Activated naive CD4-positive, alpha-beta T cell treated with anti-CD3 and anti-CD28 coated beads for 36 hours (primary cell): ENCODE measurements around the gene RPL28. TPM values are rescaled to one million over a fixed set of nuclear protein-coding genes. Genes with fewer than 3 reads are reported as not detected.
"Not testable (repeated sequence)": the region's sequence is repeated elsewhere in the genome, so short reads cannot be mapped to it uniquely, and the experiment has no call there.

Source experiments
- CTCF ChIA-PET: fragments of 350-600 bp; sonication (Branson Sonifier 250); formaldehyde crosslinking; loops from one replicate; lab custom pipeline; 2021; ENCODE audit warnings: antibody characterized with exemption; lab: Charles Lee
- DNase-seq: peaks from one replicate; pipeline ENCODE4 v3.0.0-alpha.2; 2020
- H3K27ac Mint-ChIP-seq: one replicate; pipeline ENCODE4 v1.8.0; 2021; ENCODE audit warnings: mild to moderate bottlenecking, mixed read lengths
- H3K27me3 Mint-ChIP-seq: one replicate; pipeline ENCODE4 v1.8.0; 2021; ENCODE audit warnings: low read depth, mixed read lengths
- H3K36me3 Mint-ChIP-seq: one replicate; pipeline ENCODE4 v1.8.0; 2021; ENCODE audit warnings: low read depth, mixed read lengths
- H3K4me1 Mint-ChIP-seq: one replicate; pipeline ENCODE4 v1.8.0; 2021; ENCODE audit warnings: low read depth, mixed read lengths
- H3K4me3 Mint-ChIP-seq: one replicate; pipeline ENCODE4 v1.8.0; 2021; ENCODE audit warnings: mild to moderate bottlenecking, moderate library complexity, mixed read lengths
- H3K9me3 Mint-ChIP-seq: one replicate; pipeline ENCODE4 v1.8.0; 2021; ENCODE audit warnings: mixed read lengths
- intact Hi-C: fragments of 100-400 bp; cut with micrococcal nuclease; formaldehyde crosslinking; loops from one replicate; pipeline ENCODE4 v1.15.1; 2023
- total RNA-seq, 2 experiments: library from RNA; stranded (reverse); gene quantifications; one replicate each; pipeline ENCODE4 v1.2.3, GENCODE V29; 2021

The RPL28 gene
- total RNA-seq, 2 experiments from 2014 or later: 3,327 to 3,354 TPM

DNA sequence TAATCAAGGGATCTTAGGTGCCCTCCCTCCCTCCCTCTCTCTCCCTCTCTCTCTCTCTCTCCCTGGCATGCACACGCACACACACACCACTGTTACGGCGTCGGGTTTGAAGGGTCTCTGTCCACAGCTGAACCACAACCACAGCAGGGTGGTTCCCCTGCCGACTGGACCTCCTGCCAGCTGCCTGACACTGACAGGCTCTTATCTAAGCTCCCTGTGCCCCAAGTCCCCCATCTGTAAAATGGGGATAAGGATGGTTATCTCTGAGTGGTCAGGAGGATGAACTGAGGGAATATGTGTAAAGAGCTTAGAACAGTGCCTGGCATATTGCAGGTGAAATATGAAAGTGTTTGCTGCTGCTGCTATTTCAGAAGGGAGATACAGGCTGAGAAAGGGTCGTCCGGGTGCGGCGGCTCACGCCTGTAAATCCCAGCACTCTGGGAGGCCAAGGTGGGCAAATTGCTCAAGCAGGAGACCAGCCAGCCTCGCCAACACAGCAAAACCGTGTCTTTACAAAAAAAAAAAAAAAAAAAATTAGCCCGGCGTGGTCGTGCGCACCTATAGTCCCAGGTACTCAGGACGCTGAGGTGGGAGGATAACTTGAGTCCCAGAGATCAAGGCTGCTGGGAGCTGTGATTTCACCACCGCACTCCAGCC, 58.2 kb downstream of the RPL28 start:
- Mint-ChIP-seq H3K4me1 (peaks cover 18% of the 10 kb centered on the region), H3K36me3 (no peaks in the 10 kb centered on the region), H3K9me3 (no peaks in the 10 kb centered on the region), H3K27ac (no peak overlapping the region), H3K27me3 (peaks cover 54% of the 10 kb centered on the region), H3K4me3 (no peak overlapping the region)
- intact Hi-C loops: no loop called here
- CTCF ChIA-PET: interaction anchor here (0.6 to 1.3 kb wide), 2 partner anchors 16 to 23 kb away, joined by 3 to 4 read pairs; no protein-coding TSS in a partner anchor
- DNase-seq: no peak

DNA sequence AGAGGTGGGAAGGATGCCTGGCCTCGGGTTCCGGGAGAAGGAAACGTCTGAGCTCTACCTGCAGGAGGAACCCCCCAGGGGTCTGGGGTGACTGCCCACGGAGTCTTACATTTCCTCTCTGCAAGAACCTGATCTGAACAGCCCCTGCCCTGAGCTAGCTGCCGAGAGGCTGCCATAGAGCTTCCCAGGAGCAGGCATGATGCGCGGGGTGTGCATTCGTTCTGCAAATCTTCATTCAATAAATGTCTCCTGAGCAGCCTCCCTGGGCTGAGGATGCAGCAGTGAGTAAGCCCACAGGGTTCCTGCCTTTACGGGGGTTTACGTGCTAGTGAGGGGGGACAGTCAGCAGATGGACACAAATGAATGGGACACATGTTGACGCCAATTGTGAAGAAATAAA, 58.9 kb downstream of the RPL28 start:
- H3K27me3 Mint-ChIP-seq: peaks cover 47% of the 10 kb centered on the region
- H3K27ac Mint-ChIP-seq: no peak overlapping the region
- H3K4me3 Mint-ChIP-seq: no peak overlapping the region
- no peak for DNase-seq
- CTCF ChIA-PET: interaction anchor here (1.0 kb wide), 1 partner anchor 59 kb away, joined by 4 read pairs; no protein-coding TSS in a partner anchor
- intact Hi-C loops: no loop called here
- H3K36me3 Mint-ChIP-seq: no peaks in the 10 kb centered on the region
- H3K9me3 Mint-ChIP-seq: no peaks in the 10 kb centered on the region
- H3K4me1 Mint-ChIP-seq: peaks cover 18% of the 10 kb centered on the region

DNA sequence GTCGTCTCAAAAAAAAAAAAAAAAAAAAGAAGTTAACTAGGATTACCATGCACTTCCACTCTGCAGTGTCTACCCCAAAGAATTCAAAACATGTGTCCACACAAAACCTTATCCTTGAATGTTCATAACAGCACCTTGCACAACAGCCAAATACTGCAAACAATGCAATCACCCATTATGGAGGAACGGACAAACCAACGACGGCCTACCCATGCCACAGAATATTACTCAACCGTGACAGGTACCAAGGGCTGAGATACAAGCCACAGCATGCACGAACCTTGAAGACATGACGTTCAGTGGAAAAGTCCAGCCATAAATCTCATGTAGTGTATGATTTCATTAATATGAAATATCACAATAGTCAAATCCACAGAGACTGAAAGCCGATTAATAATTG, 60.3 kb downstream of the RPL28 start:
- Mint-ChIP-seq H3K27ac (no peak overlapping the region), H3K36me3 (no peaks in the 10 kb centered on the region), H3K4me3 (no peak overlapping the region), H3K9me3 (no peaks in the 10 kb centered on the region), H3K4me1 (peaks cover 19% of the 10 kb centered on the region), H3K27me3 (peaks cover 47% of the 10 kb centered on the region)
- CTCF ChIA-PET: no interaction called here
- intact Hi-C loops: no loop called here
- no peak for DNase-seq

DNA sequence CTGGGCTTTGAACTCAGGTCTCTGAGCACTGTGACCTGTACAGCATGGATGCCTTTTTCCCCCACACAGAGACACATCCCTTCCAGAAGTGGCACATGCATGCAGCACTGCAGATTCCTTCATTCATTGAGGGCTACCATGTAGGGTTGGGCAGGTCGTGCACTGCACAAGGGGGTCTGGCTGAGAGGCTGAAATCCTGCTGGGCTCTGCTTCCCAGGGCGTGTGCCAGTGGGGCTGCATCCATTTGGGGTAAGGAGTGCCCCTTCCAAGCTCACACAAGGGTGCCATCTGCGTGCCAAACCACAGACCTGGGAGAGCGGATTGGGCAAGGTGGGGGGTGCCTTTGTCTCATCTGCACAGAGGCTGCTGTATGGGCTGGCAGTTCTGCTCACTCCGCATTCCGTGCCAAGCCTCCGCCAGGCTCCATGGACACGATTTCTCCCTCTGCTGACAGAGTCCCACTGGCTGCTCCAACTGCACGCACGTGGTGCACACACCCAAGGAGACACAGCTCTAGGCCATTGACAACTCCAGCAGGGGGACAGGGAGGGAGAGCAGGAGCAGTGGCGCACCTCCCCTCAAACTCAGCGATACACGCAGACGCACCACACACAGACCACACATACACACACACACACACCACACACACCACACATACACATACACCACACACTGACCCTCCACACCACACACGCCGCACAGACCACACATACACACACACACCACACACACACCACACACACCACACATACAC, 61.9 kb downstream of the RPL28 start:
- H3K9me3 Mint-ChIP-seq: no peaks in the 10 kb centered on the region
- H3K4me3 Mint-ChIP-seq: no peak overlapping the region
- DNase-seq: no peak

DNA sequence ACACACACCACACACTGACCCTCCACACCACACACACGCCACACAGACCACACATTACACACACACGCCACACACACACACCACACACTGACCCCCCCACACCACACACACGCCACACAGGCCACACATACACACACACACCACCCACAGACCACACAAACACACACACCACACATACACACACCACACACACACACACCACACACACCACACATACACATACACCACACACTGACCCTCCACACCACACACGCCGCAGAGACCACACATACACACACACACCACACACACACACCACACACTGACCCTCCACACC, 62.4 kb downstream of the RPL28 start:
- Mint-ChIP-seq H3K27me3 (peaks cover 42% of the 10 kb centered on the region), H3K4me1 (peaks cover 11% of the 10 kb centered on the region)
- H3K4me3 Mint-ChIP-seq, H3K36me3 Mint-ChIP-seq, intact Hi-C loops, DNase-seq, H3K27ac Mint-ChIP-seq, H3K9me3 Mint-ChIP-seq, CTCF ChIA-PET: not testable (repeated sequence)

More for the DNA sequence above, 61.9 kb downstream of the RPL28 start:
- intact Hi-C loops: no loop called here
- Mint-ChIP-seq H3K36me3 (no peaks in the 10 kb centered on the region), H3K27me3 (peaks cover 45% of the 10 kb centered on the region), H3K4me1 (peaks cover 13% of the 10 kb centered on the region), H3K27ac (no peak overlapping the region)
- CTCF ChIA-PET: no interaction called here

DNA sequence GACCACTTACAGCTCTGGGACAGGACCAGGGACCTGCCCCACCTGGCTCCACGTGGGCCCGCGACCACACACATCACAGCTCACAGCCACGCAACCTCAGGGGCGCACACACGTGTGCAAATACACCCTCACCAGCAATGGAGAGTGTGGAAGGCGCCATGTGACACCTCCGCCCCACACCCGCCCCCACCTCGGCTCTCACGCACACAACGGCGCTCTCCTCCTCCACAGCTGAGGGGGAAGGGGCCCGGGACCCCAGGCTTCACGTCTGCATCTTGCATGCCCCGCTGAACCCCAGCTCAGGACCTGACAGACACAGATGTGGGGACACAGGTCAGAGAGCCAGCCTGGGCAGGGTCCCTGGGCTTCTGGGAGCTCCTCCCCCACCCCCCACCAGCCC, 63.7 kb downstream of the RPL28 start:
- no peak overlapping the region for H3K4me3 Mint-ChIP-seq
- CTCF ChIA-PET: no interaction called here
- intact Hi-C loops: no loop called here
- peaks cover 39% of the 10 kb centered on the region for H3K27me3 Mint-ChIP-seq
- H3K4me1 Mint-ChIP-seq: peaks cover 12% of the 10 kb centered on the region
- no peak overlapping the region for H3K27ac Mint-ChIP-seq
- H3K36me3 Mint-ChIP-seq: peaks cover 9% of the 10 kb centered on the region
- no peak for DNase-seq
- no peaks in the 10 kb centered on the region for H3K9me3 Mint-ChIP-seq

DNA sequence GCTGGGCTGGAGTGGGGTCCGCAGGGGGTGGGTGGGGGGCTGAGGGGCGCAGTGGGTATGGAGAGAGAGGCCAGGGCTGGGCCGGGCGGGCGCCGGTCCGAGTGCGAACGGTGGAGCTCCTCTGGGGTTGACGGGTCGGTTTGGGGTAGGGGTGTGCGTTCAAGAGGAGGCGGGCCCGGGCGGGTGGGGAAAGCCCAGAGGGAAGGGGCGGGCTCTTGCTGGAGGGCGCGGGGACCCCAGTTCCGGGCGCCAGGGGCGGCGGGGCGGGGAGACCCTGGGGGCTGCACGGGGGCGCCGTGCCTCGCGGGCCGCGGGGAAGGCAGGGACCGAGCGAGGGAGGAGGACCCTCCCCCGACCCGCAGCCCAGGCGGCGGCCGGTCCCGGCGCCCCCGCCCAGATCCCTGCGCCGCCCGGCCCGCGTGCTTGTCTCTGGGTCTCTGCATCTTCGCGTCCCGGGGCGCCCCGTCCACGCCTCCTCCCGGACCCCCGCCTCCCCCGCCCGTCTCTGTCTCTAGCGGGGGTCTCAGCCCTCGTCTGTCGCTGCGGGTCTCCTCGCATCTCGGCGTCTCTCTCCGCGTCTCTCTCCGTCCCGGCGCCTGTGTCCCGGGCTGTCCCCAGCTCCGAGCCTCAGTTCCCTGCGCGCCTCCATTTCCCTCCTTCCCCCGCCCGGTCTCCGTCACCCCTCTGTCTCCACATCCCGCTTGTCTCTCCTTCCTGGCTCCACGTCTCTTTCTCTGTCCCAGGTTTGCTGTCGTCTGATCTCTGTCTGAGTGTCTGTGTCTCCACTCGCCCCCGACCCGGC, 65.6 kb downstream of the RPL28 start:
- Mint-ChIP-seq H3K36me3 (peaks cover 15% of the 10 kb centered on the region), H3K4me3 (peak overlapping the region; percentile 39), H3K27me3 (peaks cover 27% of the 10 kb centered on the region), H3K4me1 (peaks cover 12% of the 10 kb centered on the region), H3K9me3 (no peaks in the 10 kb centered on the region), H3K27ac (no peak overlapping the region)
- intact Hi-C loops: no loop called here
- DNase-seq: no peak
- CTCF ChIA-PET: interaction anchor here (0.7 kb wide), 1 partner anchor 247 kb away, joined by 3 read pairs; no protein-coding TSS in a partner anchor

DNA sequence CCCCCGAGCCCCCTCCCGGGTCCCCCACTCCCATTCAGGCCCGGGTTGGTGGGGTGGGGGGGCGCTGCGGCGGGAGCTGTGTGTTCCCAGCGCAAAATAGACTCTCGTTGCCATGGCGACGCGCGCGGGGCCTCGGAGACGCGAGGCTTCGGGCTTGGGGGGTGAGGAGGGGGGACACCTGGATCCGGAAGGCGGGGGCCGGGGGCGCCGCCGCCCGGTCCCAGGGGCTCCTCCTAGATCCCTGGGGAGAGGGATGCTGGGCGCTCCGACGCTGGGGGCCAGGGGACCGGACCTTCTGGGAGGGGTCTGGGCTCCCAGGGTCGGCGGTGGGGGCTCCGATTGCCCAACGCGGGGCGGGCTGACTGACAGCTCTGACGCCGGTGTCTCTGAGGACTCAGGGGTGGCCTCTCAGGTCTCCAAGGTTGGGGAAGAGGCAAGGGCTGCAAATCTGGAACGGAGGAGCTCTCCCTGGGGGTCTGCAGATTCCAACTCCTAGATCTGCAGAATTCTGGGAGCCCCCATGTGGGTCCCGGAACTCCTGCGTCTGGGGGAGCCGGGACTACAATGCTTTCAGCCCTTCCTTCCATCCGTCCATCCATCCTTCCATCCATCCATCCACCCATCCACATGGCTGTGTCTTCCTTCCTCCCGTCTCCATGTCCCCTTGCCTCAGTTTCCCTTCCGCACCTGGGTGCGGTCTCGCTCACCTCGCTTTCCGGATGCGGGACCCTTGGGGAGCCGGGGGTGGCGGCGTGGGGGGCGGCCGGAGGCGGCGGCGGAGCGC, 66.4 kb downstream of the RPL28 start:
- intact Hi-C loops: no loop called here
- Mint-ChIP-seq H3K4me1 (peaks cover 12% of the 10 kb centered on the region), H3K27ac (no peak overlapping the region), H3K9me3 (no peaks in the 10 kb centered on the region), H3K36me3 (peaks cover 17% of the 10 kb centered on the region), H3K4me3 (no peak overlapping the region), H3K27me3 (peaks cover 27% of the 10 kb centered on the region)
- CTCF ChIA-PET: interaction anchor here (0.7 to 2.2 kb wide), 2 partner anchors 15 to 247 kb away, joined by 3 to 7 read pairs; no protein-coding TSS in a partner anchor
- no peak for DNase-seq

Other genes with a start within 250 kb of the RPL28 start
- gene TNNT1, start 236.7 kb upstream of the RPL28 start, total RNA-seq: not detected
- not detected for gene TNNI3, start 228.2 kb upstream of the RPL28 start, total RNA-seq
- not detected for gene DNAAF3, start 219.3 kb upstream of the RPL28 start, total RNA-seq
- not detected for gene SYT5, start 205.6 kb upstream of the RPL28 start, total RNA-seq
- gene PTPRH, start 176.4 kb upstream of the RPL28 start, total RNA-seq: not detected
- gene TMEM86B, start 157.2 kb upstream of the RPL28 start, total RNA-seq: 1 to 10 TPM; 6.1 to 6.8 TPM
- gene PPP6R1, start 126.9 kb upstream of the RPL28 start, total RNA-seq: 100 to 1,000 TPM; 166 to 174 TPM
- gene HSPBP1, start 105.8 kb upstream of the RPL28 start, total RNA-seq: 10 to 100 TPM; 44.3 to 45.0 TPM
- 1 to 10 TPM; 1.4 to 2.2 TPM for gene BRSK1, start 101.9 kb upstream of the RPL28 start, total RNA-seq
- gene TMEM150B, start 60.6 kb upstream of the RPL28 start, total RNA-seq: not detected
- gene KMT5C, start 46.1 kb upstream of the RPL28 start, total RNA-seq: 10 to 100 TPM; 45.9 to 47.1 TPM
- gene COX6B2, start 31.2 kb upstream of the RPL28 start, total RNA-seq: under 1 TPM; 0.57 to 0.64 TPM
- not detected for gene GARIN5B, start 22.7 kb upstream of the RPL28 start, total RNA-seq
- not detected for gene IL11, start 15.5 kb upstream of the RPL28 start, total RNA-seq
- not detected for gene TMEM190, start 9.1 kb upstream of the RPL28 start, total RNA-seq
- 10 to 100 TPM in 1 of 2 experiments, 1 to 10 TPM in 1; 9.9 to 10.2 TPM for gene TMEM238, start 1.6 kb upstream of the RPL28 start, total RNA-seq
- gene UBE2S, start 21.9 kb downstream of the RPL28 start, total RNA-seq: 100 to 1,000 TPM; 294 to 307 TPM
- not detected for gene SHISA7, start 57.4 kb downstream of the RPL28 start, total RNA-seq
- 10 to 100 TPM; 18.6 to 20.5 TPM for gene ISOC2, start 75.7 kb downstream of the RPL28 start, total RNA-seq
- gene C19orf85, start 78.8 kb downstream of the RPL28 start, total RNA-seq: not detected
- 1 to 10 TPM; 6.0 to 6.1 TPM for gene ZNF628, start 90.7 kb downstream of the RPL28 start, total RNA-seq
- gene NAT14, start 99.3 kb downstream of the RPL28 start, total RNA-seq: 1 to 10 TPM; 7.6 to 8.0 TPM
- under 1 TPM; 0.25 to 0.48 TPM for gene SSC5D, start 102.5 kb downstream of the RPL28 start, total RNA-seq
- gene SBK2, start 151.2 kb downstream of the RPL28 start, total RNA-seq: not detected
- gene SBK3, start 159.6 kb downstream of the RPL28 start, total RNA-seq: not detected
- 1 to 10 TPM; 6.1 to 6.5 TPM for gene ZNF579, start 194.9 kb downstream of the RPL28 start, total RNA-seq
- 10 to 100 TPM; 12.8 to 14.8 TPM for gene FIZ1, start 213.6 kb downstream of the RPL28 start, total RNA-seq
- gene ZNF524, start 214.4 kb downstream of the RPL28 start, total RNA-seq: 10 to 100 TPM; 20.9 to 23.0 TPM
- gene ZNF865, start 219.7 kb downstream of the RPL28 start, total RNA-seq: 10 to 100 TPM; 10.8 to 11.2 TPM
- gene ZNF784, start 238.6 kb downstream of the RPL28 start, total RNA-seq: 1 to 10 TPM; 3.7 to 4.0 TPM